ENCODE data around the gene NSG1. TPM values are rescaled to one million over a fixed set of nuclear protein-coding genes. Genes with fewer than 3 reads are reported as not detected.
A peak's percentile ranks its signal among the peaks of the same experiment; 100 is the strongest.

NSG1 gene, protein sequence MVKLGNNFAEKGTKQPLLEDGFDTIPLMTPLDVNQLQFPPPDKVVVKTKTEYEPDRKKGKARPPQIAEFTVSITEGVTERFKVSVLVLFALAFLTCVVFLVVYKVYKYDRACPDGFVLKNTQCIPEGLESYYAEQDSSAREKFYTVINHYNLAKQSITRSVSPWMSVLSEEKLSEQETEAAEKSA
- total RNA-seq (2012; rRNA removed): 0.56 and 0.72 TPM in 2 replicates
- polyA plus RNA-seq (2012; rRNA removed): 0.90 and 1.6 TPM in 2 replicates
- 0.76 and 1.1 TPM in 2 replicates for polyA plus RNA-seq (2012; cell fraction: cytosol; rRNA removed)
- 0.25 and 0.38 TPM in 2 replicates for polyA plus RNA-seq (2012; cell fraction: nucleus; rRNA removed; ENCODE audit: low replicate concordance)
- percentile 32 among the genes with signal in this experiment for Bru-seq, nascent RNA
- BruChase-seq, experiment 1, labeled RNA remaining after a 6-hour chase: percentile 31 among the genes with signal in this experiment
- percentile 25 among the genes with signal in this experiment for BruChase-seq, experiment 2, labeled RNA remaining after a 2-hour chase
- long read RNA-seq, partial matches to known transcripts: 31 of 35 reads
- long read RNA-seq, other reads (novel, unspliced or antisense): 2 of 35 reads

DNA sequence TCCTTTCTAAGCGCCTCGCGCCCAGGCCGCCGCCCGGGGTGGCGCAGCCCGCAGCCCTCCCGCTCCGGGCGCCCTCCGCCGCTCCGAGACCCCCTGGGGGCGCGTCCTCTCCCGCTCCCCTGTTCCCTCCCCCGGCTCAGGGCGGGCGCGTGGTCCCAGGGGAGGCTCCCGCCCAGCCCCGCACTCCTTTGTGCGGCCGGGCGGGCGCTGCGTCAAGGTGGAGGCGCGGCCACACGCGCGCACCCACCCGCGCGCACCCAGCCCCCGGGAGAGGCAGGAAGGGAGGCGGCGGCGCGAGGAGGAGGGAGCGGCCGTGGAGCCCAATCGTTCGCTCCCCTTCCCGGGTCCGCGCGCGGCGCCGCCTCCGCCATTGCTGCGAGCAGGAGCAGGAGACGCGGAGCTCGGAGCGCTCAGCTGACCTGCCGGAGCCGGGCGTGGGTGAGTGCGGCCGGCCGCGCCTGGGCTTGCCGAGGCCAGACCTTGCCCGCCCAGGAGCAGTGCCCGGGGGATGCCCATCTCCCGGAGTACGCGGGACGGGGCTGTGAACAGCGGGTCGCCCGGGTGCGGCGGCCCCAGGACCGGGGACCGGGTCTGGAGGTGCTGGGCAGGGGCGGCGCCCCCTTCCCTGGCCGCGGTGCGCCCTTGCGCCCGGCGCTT lies at the start of gene NSG1:
NSG1 (plus strand) TSS at position 367 of the 657 bp plus-strand sequence. CDS start 528 bp downstream, outside the sequence.
- Histone ChIP-seq H3K4ac (ENCODE audit: low read depth, low read length) (no peak within 1 kb of the TSS), H2AK9ac (replicated peaks; ENCODE audit: low read depth, low read length, poor library complexity) (no peak within 1 kb of the TSS), H3K27ac (ENCODE audit: insufficient read depth, low read length) (no peak within 1 kb of the TSS; the same call in 1 of the 2 replicates), H3K4me2 (ENCODE audit: low read depth, low read length) (peak within 1 kb of the TSS; percentile 85), H2BK5ac (ENCODE audit: low read depth, low read length, poor library complexity, severe bottlenecking) (no peak within 1 kb of the TSS), H2AK5ac (ENCODE audit: low read depth, low read length) (no peak within 1 kb of the TSS), H3K56ac (ENCODE audit: extremely low read depth, insufficient read depth, low read length) (no peak within 1 kb of the TSS), H3K4me1 (ENCODE audit: control insufficient read depth, insufficient read depth, low read length) (peaks cover 4% of the 10 kb centered on the region; the same call in 1 of the 2 replicates), H4K8ac (ENCODE audit: low read depth in 2 of 2, low read length in 2 of 2) (no peak within 1 kb of the TSS), H3K9me3 (ENCODE audit: control insufficient read depth, insufficient read depth, low read length) (no peaks in the 10 kb centered on the region), H2AFZ (replicated peaks; ENCODE audit: low read length, poor library complexity) (peak within 1 kb of the TSS; percentile 85), H2BK120ac (ENCODE audit: low read depth, low read length) (no peak within 1 kb of the TSS), H3K4me3 (ENCODE audit: insufficient read depth, low read depth, low read length) (peak within 1 kb of the TSS; percentile 59), H4K5ac (ENCODE audit: low read depth, low read length) (no peak within 1 kb of the TSS), H2BK20ac (ENCODE audit: low read depth, low read length) (no peak within 1 kb of the TSS), H3K14ac (replicated peaks; ENCODE audit: low read depth, low read length) (no peak within 1 kb of the TSS), H3K27me3 (ENCODE audit: control insufficient read depth, insufficient read depth, low read length) (peaks cover 81% of the 10 kb centered on the region), H3K79me1 (ENCODE audit: low read depth in 1 of 2, low read length in 2 of 2) (no peaks in the 10 kb centered on the region), H3K9me1 (ENCODE audit: insufficient read depth, low read length) (no peaks in the 10 kb centered on the region), H4K20me1 (ENCODE audit: insufficient read depth, low read length) (no peaks in the 10 kb centered on the region; the same call in 1 of the 2 replicates), H3K18ac (ENCODE audit: low read depth, low read length) (no peak within 1 kb of the TSS), H3K23ac (ENCODE audit: low read depth, low read length) (no peak within 1 kb of the TSS), H4K91ac (ENCODE audit: insufficient read depth, low read depth, low read length) (no peak within 1 kb of the TSS), H2BK15ac (ENCODE audit: low read depth, low read length) (no peak within 1 kb of the TSS), H3K36me3 (ENCODE audit: control insufficient read depth, insufficient read depth, low read length) (no peaks in the 10 kb centered on the region; the same call in 1 of the 2 replicates), H3K9ac (ENCODE audit: low read depth, low read length) (peak within 1 kb of the TSS; percentile 17; the same call in 1 of the 2 replicates)
- ATAC-seq (ENCODE audit: low read depth) (peak; percentile 79), DNase-seq (peak; percentile 18)
- dilution Hi-C loops (cut with HindIII; ENCODE audit: low sequenced_read_pairs, unreplicated experiment): no loop called here
- WGBS, 2 experiments (ENCODE audit: extremely low coverage in 2 of 2, insufficient read length in 1 of 2): 0% methylated on average over 10 of the region's 87 CpGs; no CpG with 5 or more reads in 1 of the 2 experiments
- ChIA-PET CTCF (no interaction called here), POLR2A (ENCODE audit: unreplicated experiment) (no interaction called here)
- in situ Hi-C loops (cut with MboI; ENCODE audit: low sequenced_read_pairs): no loop called here
- intact Hi-C loops (cut with micrococcal nuclease): no loop called here
- no peak for TF ChIP-seq SMC3 (IDR thresholded peaks at IDR 0.05; ENCODE audit: low read depth, low read length)
- BruUV-seq (replicated peaks): no TSS peak
